Muscle of arm (tissue), 12 donors: ENCODE measurements around the gene CLOCK. TPM values are rescaled to one million over a fixed set of nuclear protein-coding genes. Genes with fewer than 3 reads are reported as not detected.

Experiments
- DNase-seq: peaks from one replicate; pipeline ENCODE4 v3.0.0-alpha.2; 2013
- polyA plus RNA-seq, 12 donors: library from polyadenylated mRNA; unstranded; fragments of 120-200 nt; gene quantifications; one replicate each; pipeline ENCODE4 v1.2.1, GENCODE V29; 2013; ENCODE audit not compliant: insufficient read length in 12 of 12

The CLOCK gene
- polyA plus RNA-seq, 12 donors = 13.8 to 39.9 (median 18.1) TPM

GRCh38 chr4:55543858-55544257 lies 2.9 kb downstream of the CLOCK start:
- no peak for DNase-seq

- DNase-seq = no peak
Measured at GRCh38 chr4:55540271-55540670, 6.4 kb downstream of the CLOCK start.

GRCh38 chr4:55539658-55540057 lies 7.1 kb downstream of the CLOCK start:
- DNase-seq = no peak

- DNase-seq = no peak
Measured at GRCh38 chr4:55538531-55538930, 8.2 kb downstream of the CLOCK start.

- no peak for DNase-seq
Measured at GRCh38 chr4:55534306-55534705, 12.4 kb downstream of the CLOCK start.

GRCh38 chr4:55530691-55531090 lies 16.0 kb downstream of the CLOCK start:
- DNase-seq = no peak

GRCh38 chr4:55530167-55530566 lies 16.5 kb downstream of the CLOCK start:
- DNase-seq = no peak

GRCh38 chr4:55528491-55528890 lies 18.2 kb downstream of the CLOCK start:
- DNase-seq = no peak

GRCh38 chr4:55524844-55525571 lies 21.7 kb downstream of the CLOCK start:
- no peak for DNase-seq

- no peak for DNase-seq
Measured at GRCh38 chr4:55518442-55518841, 28.3 kb downstream of the CLOCK start.

GRCh38 chr4:55517526-55518229 lies 29.0 kb downstream of the CLOCK start:
- DNase-seq = no peak

GRCh38 chr4:55512922-55513571 lies 33.7 kb downstream of the CLOCK start:
- no peak for DNase-seq

- DNase-seq = no peak
Measured at GRCh38 chr4:55512077-55512476, 34.6 kb downstream of the CLOCK start.

GRCh38 chr4:55510685-55511084 lies 36.0 kb downstream of the CLOCK start:
- DNase-seq = no peak

- DNase-seq = no peak
Measured at GRCh38 chr4:55509266-55509665, 37.4 kb downstream of the CLOCK start.

- DNase-seq = no peak
Measured at GRCh38 chr4:55507612-55508011, 39.1 kb downstream of the CLOCK start.

GRCh38 chr4:55503169-55503568 lies 43.5 kb downstream of the CLOCK start:
- no peak for DNase-seq

- DNase-seq = no peak
Measured at GRCh38 chr4:55500072-55500471, 46.6 kb downstream of the CLOCK start.

- no peak for DNase-seq
Measured at GRCh38 chr4:55499495-55499894, 47.2 kb downstream of the CLOCK start.

GRCh38 chr4:55498051-55498450 lies 48.7 kb downstream of the CLOCK start:
- no peak for DNase-seq

- DNase-seq = no peak
Measured at GRCh38 chr4:55491486-55491885, 55.2 kb downstream of the CLOCK start.

GRCh38 chr4:55488716-55489115 lies 58.0 kb downstream of the CLOCK start:
- no peak for DNase-seq

GRCh38 chr4:55485821-55486220 lies 60.9 kb downstream of the CLOCK start:
- DNase-seq = no peak
